Prostate gland (tissue), 2 donors: ENCODE data around the gene ASB15.

Experiments used
- POLR2AphosphoS5 ChIP-seq: sonication (generic); formaldehyde crosslinking; IDR thresholded peaks from one replicate; pipeline ENCODE4 v1.6.1; 2017; ENCODE audit warnings: antibody characterized with exemption
- TF ChIP-seq, protein P1 (sequence below), 4 experiments: fragments of 200-600 bp in 2 of 4; fragments of 450-650 bp in 2 of 4; sonication (generic) in 2 of 4; IDR thresholded peaks; 1 replicate in 3 of 4; 2 replicates in 1 of 4; pipeline ENCODE4 v1.5.1; 2016 to 2019; ENCODE audit warnings: antibody characterized with exemption in 4 of 4, mild to moderate bottlenecking in 2 of 4, moderate library complexity in 2 of 4

DNA sequence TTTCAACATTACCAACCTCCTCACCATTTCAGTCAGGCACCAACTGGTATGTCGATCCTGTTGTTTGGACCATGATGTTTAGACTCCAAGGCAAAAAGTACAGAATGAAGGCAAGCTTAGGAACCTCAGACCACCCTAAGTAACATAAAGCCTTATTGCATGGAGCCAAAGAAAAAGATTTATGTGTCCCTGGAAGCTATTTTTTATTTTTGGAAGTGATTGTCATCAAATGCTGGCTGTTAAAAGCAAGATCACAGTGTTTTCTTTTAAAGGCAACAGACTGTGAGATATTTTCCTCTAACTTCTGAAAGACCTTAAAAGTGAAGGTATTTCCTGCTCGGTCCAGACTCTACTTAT lies 8.2 kb downstream of the ASB15 start:
- TF ChIP-seq, protein P1, sequence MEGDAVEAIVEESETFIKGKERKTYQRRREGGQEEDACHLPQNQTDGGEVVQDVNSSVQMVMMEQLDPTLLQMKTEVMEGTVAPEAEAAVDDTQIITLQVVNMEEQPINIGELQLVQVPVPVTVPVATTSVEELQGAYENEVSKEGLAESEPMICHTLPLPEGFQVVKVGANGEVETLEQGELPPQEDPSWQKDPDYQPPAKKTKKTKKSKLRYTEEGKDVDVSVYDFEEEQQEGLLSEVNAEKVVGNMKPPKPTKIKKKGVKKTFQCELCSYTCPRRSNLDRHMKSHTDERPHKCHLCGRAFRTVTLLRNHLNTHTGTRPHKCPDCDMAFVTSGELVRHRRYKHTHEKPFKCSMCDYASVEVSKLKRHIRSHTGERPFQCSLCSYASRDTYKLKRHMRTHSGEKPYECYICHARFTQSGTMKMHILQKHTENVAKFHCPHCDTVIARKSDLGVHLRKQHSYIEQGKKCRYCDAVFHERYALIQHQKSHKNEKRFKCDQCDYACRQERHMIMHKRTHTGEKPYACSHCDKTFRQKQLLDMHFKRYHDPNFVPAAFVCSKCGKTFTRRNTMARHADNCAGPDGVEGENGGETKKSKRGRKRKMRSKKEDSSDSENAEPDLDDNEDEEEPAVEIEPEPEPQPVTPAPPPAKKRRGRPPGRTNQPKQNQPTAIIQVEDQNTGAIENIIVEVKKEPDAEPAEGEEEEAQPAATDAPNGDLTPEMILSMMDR (IDR thresholded peaks at IDR 0.05), result no peak
- TF ChIP-seq POLR2AphosphoS5, result no peak
